Stimulated activated CD4-positive, alpha-beta T cell treated with anti-CD3 and anti-CD28 coated beads, TNF-alpha, amount 100 ng/mL, for 48 hours (primary cell): Measurements from ENCODE around the gene YAF2.
"Not testable (repeated sequence)": the region's sequence is repeated elsewhere in the genome, so short reads cannot be mapped to it uniquely, and the experiment has no call there.

Experiments used
- DNase-seq, 3 donors: peaks; one replicate each; pipeline ENCODE4 v3.0.0-alpha.2; 2020; ENCODE audit warnings: low read depth in 3 of 3

The YAF2 gene

GRCh38 chr12:42196723-42197603 is 41.1 kb downstream of the YAF2 start:
- no peak for DNase-seq

- no peak for DNase-seq
Observed at GRCh38 chr12:42192686-42193085, 45.4 kb downstream of the YAF2 start.

- DNase-seq: no peak
Observed at GRCh38 chr12:42192258-42192657, 45.8 kb downstream of the YAF2 start.

GRCh38 chr12:42190376-42190775 is 47.7 kb downstream of the YAF2 start:
- DNase-seq: no peak

- DNase-seq: not testable (repeated sequence)
Observed at GRCh38 chr12:42188275-42188674, 49.8 kb downstream of the YAF2 start.

GRCh38 chr12:42187799-42188198 is 50.2 kb downstream of the YAF2 start:
- DNase-seq: no peak

GRCh38 chr12:42186793-42187192 is 51.3 kb downstream of the YAF2 start:
- DNase-seq: no peak

GRCh38 chr12:42182394-42182793 is 55.7 kb downstream of the YAF2 start:
- DNase-seq: no peak

- DNase-seq: no peak
Observed at GRCh38 chr12:42180990-42181596, 57.0 kb downstream of the YAF2 start.

GRCh38 chr12:42178101-42178500 is 59.9 kb downstream of the YAF2 start:
- no peak for DNase-seq

- no peak for DNase-seq
Observed at GRCh38 chr12:42174978-42175377, 63.1 kb downstream of the YAF2 start.

GRCh38 chr12:42173961-42174521 is 64.0 kb downstream of the YAF2 start:
- DNase-seq: no peak

- no peak for DNase-seq
Observed at GRCh38 chr12:42172441-42173210, 65.4 kb downstream of the YAF2 start.

- DNase-seq: no peak
Observed at GRCh38 chr12:42167711-42168110, 70.3 kb downstream of the YAF2 start.

GRCh38 chr12:42166501-42166900 is 71.5 kb downstream of the YAF2 start:
- no peak for DNase-seq

GRCh38 chr12:42163913-42164312 is 74.1 kb downstream of the YAF2 start:
- no peak for DNase-seq

- DNase-seq: no peak
Observed at GRCh38 chr12:42162965-42163364, 75.1 kb downstream of the YAF2 start.

GRCh38 chr12:42162193-42162592 is 75.9 kb downstream of the YAF2 start:
- DNase-seq: no peak

GRCh38 chr12:42161529-42161928 is 76.5 kb downstream of the YAF2 start:
- no peak for DNase-seq

- no peak for DNase-seq
Observed at GRCh38 chr12:42156232-42156631, 81.8 kb downstream of the YAF2 start.

GRCh38 chr12:42145552-42146215 is 92.4 kb downstream of the YAF2 start:
- DNase-seq: no peak

GRCh38 chr12:42145197-42145549 is 92.9 kb downstream of the YAF2 start:
- DNase-seq: no peak
